NB4 (cell line): Measurements from ENCODE around the gene LTBP4.

Source experiments
- DNase-seq: peaks from one replicate; pipeline ENCODE4 v3.0.0; 2010; ENCODE audit warnings: low read depth
- H3K4me3 ChIP-seq: one replicate; pipeline ENCODE4 v1.5.1; 2011; ENCODE audit warnings: mild to moderate bottlenecking, low read depth, low read length, moderate library complexity
- MYC ChIP-seq: IDR thresholded peaks from 2 replicates; pipeline ENCODE4 v1.6.1; 2011; ENCODE audit warnings: low read depth, low read length
- POLR2A ChIP-seq: IDR thresholded peaks from 2 replicates; pipeline ENCODE4 v1.6.1; 2011; ENCODE audit warnings: mild to moderate bottlenecking; ENCODE audit not compliant: insufficient read length; ENCODE audit errors: extremely low read depth
- TF ChIP-seq, protein P1 (sequence below): IDR thresholded peaks from one replicate; pipeline ENCODE4 v1.5.1; 2012; ENCODE audit warnings: low read depth, low read length
- TF ChIP-seq, protein P2 (sequence below): IDR thresholded peaks from 2 replicates; pipeline ENCODE4 v1.6.1; 2011; ENCODE audit warnings: low read depth, low read length

LTBP4 gene

DNA sequence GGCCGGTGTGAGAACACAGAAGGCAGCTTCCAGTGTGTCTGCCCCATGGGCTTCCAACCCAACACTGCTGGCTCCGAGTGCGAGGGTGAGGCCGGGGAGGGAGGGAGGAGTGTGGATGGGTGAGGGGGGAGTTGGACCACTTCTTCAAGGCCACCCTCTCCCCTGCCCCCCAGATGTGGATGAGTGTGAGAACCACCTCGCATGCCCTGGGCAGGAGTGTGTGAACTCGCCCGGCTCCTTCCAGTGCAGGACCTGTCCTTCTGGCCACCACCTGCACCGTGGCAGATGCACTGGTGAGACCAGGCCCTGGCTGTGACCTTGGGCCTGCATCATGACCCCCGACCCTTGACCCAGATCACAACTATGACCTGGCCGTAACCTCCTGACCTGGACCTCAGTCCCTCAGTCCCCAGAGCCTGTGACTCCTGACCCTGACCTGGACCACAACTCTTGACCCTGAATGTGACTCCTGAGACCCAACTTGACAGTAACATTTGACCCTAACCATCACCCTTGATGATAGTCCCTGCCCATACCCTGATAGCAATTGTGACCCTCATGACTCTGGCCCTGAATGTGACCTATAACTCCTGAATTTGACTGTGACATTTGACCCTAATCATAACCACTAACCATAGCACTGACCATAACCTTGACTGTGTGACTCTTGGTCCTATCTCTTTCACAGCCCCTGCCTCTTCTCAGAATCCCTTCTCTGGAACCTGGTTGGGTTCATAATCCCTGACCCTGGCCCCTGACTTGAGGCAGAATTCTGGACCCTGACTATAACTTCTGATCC lies 10.9 kb downstream of the LTBP4 start:
- H3K4me3 ChIP-seq = no peak overlapping the region
- no peak for DNase-seq
- TF ChIP-seq POLR2A = no peak
- TF ChIP-seq, protein P1, sequence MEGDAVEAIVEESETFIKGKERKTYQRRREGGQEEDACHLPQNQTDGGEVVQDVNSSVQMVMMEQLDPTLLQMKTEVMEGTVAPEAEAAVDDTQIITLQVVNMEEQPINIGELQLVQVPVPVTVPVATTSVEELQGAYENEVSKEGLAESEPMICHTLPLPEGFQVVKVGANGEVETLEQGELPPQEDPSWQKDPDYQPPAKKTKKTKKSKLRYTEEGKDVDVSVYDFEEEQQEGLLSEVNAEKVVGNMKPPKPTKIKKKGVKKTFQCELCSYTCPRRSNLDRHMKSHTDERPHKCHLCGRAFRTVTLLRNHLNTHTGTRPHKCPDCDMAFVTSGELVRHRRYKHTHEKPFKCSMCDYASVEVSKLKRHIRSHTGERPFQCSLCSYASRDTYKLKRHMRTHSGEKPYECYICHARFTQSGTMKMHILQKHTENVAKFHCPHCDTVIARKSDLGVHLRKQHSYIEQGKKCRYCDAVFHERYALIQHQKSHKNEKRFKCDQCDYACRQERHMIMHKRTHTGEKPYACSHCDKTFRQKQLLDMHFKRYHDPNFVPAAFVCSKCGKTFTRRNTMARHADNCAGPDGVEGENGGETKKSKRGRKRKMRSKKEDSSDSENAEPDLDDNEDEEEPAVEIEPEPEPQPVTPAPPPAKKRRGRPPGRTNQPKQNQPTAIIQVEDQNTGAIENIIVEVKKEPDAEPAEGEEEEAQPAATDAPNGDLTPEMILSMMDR = no peak
- TF ChIP-seq, protein P2, sequence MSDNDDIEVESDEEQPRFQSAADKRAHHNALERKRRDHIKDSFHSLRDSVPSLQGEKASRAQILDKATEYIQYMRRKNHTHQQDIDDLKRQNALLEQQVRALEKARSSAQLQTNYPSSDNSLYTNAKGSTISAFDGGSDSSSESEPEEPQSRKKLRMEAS = no peak
- no peak for TF ChIP-seq MYC

DNA sequence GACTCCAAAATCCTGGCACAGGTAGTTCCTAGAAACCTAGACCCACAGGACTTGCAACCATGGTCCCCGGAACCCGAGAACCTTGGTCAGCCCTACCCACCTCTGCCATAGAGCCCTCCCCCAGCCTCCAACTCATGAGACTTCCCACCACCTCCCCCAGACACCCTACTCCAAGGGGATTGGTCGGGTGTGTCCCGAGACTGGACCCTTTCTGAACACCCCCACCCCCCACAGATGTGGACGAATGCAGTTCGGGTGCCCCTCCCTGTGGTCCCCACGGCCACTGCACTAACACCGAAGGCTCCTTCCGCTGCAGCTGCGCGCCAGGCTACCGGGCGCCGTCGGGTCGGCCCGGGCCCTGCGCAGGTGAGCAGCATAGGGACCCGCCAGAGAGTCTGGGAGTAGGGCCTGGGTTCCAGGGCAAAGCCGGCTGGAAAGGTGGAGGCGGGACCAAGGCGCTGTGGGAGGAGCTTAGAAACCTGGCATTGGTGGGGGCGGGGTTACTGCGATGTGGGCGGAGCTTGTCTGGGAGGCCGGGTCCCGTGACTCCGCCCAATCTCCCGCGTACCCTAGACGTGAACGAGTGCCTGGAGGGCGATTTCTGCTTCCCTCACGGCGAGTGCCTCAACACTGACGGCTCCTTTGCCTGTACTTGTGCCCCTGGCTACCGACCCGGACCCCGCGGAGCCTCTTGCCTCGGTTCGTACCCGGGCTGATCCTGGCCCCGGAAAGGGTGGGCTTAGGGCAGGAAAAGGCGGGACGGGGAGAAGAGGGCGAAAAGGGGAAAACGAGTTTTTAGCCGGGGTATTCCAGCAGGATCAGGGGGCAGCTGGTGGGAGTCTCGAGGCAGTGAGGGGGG lies 11.9 kb downstream of the LTBP4 start:
- DNase-seq = no peak
- H3K4me3 ChIP-seq = no peak overlapping the region
- TF ChIP-seq POLR2A (no peak), MYC (no peak)
- TF ChIP-seq, protein P1 = no peak
- TF ChIP-seq, protein P2 = no peak

DNA sequence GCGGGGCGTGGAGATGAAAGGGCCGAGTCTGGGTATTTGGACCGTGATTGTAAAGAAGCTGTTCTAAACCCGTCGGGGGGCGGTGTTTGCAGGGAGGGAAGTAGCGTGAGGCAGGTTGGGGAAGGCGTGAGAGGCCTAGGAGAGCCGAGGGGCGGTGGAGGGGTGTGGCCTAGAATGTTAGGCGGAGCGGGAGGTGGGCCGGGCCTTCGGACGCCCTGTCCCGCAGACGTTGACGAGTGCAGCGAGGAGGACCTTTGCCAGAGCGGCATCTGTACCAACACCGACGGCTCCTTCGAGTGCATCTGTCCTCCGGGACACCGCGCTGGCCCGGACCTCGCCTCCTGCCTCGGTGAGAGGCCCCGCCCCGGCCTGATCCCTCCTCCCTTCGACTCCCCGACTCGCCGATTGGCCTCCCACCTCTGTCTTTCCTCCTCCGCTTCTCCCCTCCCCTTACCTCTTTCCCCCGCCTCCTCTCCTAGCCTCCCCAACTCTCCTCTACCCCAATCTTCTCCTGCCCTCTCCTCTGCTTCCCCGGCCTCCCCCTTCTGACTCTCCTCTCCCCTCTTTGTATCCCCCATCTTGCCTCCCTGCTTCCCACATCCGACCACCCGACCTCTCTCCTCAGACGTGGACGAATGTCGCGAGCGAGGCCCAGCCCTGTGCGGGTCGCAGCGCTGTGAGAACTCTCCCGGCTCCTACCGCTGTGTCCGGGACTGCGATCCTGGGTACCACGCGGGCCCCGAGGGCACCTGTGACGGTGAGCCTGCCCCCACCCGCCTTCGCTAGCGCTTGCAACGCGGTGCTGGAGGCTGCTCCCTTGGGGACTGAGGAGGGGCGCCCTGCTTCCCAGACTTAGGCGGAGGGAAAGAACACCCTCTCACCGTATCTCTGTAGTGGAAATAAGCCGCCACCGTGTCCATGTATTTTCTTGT lies 12.8 kb downstream of the LTBP4 start:
- TF ChIP-seq MYC = no peak
- H3K4me3 ChIP-seq = no peak overlapping the region
- DNase-seq = no peak

DNA sequence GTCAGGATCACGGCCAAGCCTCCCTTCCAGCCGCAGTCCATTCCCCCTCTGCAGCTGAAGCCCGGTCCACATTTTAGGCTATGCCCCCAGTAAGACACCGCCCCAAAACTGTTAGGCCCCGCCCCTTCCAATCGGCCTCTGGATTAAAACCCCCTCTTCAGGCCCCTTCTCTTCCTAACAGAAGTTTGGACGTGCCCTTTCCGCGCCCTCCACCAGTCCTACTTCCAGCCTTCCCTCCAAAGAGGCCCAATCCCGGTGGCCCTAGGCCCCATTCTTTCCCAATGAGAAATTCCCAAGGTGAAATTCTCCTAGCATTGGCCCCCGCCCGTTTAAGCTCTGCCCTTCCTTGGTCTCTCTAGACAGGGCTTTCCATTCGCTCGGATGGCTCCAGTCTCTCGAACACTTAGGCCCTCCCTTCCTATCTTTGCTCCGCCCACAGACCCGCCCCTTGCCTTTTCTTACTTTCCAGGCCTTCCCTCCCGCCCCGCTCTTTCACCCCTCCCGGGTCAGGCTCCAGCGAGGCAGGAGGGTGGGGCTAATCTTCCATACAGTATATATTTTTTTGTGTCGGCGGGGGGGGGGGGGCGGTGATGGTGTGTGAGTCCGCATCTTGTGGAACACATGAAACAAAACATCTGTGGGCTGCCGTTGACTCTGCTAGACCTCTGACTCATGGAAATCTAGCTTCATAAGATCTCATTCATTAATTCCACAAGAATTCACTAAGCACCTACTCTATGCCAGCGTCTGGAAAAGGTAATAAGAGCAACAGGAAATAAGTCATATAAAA lies 13.6 kb downstream of the LTBP4 start:
- no peak overlapping the region for H3K4me3 ChIP-seq
- no peak for DNase-seq
- TF ChIP-seq, protein P2 = no peak
- TF ChIP-seq POLR2A (no peak), MYC (no peak)
- TF ChIP-seq, protein P1 = no peak

DNA sequence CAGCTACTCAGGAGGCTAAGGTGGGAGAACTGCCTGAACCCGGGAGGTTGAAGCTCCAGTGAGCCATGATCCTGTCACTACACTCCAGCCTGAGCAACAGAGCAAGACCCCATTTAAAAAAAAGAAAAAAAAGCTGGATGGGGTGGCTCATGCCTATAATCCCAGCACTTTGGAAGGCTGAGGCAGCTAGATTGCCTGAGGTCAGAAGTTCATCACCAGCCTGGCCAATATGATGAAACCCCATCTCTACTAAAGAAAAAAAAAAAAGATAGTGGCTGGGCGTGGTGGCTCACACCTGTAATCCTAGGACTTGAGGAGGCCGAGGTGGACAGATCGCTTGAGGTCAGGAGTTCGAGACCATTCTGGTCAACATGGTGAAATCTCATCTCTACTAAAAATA lies 15.0 kb downstream of the LTBP4 start:
- TF ChIP-seq POLR2A = no peak
- TF ChIP-seq, protein P2 = no peak
- TF ChIP-seq MYC = no peak
- TF ChIP-seq, protein P1 = no peak
- H3K4me3 ChIP-seq = no peak overlapping the region
- no peak for DNase-seq
